ENCODE results near the gene RDH5. TPM values are rescaled to one million over a fixed set of nuclear protein-coding genes. Genes with fewer than 3 reads are reported as not detected.

Gene RDH5
- total RNA-seq, 1 experiment from 2014 or later, result 5.7 TPM

DNA sequence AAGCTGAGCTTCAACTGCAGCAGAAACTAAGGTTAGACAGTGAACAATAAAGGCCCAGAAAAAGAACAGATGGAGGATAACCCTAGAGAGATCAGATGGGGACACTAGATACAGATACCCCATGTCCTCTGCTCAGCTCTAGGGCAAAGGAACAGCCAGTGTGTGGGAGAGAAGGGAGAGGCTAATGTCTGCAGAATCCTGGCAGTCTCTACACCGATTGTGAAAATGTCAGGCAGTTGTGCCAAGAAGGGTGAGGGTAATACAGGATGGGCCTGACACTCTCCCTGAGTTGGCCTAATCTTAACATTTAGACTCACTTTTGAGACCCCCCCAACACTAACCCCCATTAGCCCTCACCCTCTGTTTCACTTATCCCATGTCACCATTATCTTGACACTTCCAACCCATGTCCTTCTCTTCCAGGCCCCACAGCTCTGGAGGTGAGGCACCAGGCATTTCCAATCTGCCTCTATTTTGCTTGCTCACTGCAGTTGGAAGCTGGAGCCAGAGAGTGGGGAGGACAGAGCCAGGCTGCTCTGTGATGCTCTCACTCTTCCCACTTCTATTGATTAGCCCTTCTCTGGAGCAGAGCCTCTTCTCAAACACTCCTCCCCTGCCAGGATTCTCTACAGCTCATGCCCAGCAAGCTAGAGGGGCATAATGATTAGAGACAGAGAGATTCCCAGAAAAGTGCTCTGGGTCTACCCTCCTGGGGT, 7.3 kb upstream of the RDH5 start:
- no peak for DNase-seq (ENCODE audit: low spot score)

DNA sequence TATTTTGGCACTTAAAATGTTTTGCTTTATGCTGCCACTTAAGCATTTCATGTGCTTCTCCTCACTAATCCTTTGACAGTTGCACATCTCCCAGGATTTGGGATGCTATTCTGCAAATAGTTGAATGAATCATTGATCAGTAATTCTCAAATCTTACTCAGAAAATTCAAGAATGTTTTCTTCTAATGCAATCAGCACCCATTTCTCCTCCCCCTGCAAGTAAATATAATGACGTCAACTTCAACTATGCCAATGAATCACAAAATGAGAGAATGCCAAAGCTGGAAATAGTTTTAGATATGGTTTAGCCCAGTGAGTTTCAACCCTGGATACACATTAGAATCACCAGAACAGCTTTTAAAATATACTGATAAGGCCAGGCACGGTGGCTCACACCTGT, 6.5 kb upstream of the RDH5 start:
- DNase-seq (ENCODE audit: low spot score), result no peak

- DNase-seq (ENCODE audit: low spot score), result no peak
Measured at GRCh38 chr12:55715169-55715764, 4.9 kb upstream of the RDH5 start.

DNA sequence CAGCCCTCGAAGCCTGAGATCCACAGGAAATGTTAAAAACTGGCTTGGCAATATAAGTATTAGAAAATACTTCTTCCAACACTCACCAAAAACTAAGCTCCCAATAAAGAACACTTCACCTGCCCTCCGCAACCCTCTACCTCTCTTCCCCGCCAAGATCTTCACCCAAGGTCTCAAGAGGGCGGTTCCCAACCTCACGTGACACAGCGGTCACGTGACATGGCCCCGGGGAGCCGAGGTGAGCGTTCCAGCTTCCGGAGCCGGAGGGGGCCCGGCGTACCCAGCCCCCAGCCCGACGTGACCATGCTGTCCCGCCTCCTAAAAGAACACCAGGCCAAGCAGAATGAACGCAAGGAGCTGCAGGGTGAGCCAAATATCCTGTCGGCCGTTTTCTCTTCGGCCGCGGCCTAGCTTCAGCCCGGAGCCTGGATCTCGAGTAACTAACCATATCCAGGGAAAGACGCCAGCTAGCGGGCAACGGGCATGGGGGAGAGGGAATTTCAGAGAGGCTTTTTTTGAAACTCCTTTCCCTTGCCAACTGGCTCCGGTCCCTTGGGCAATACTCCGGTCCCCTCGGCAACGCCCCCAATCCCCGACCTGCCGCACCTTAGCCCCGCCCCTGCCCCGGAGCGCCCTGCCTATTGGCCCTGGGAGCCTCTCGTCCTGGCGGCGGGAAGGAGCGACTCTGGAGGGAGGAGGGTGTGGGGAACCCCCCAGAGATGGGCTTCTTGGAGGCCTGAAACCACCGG, 4.2 kb upstream of the RDH5 start, which contains the start of gene BLOC1S1:
BLOC1S1 (plus strand) TSS at position 214 of the 749 bp plus-strand sequence; CDS start at position 220, 6 bp downstream.
- DNase-seq (ENCODE audit: low spot score), result peak; percentile 94

DNA sequence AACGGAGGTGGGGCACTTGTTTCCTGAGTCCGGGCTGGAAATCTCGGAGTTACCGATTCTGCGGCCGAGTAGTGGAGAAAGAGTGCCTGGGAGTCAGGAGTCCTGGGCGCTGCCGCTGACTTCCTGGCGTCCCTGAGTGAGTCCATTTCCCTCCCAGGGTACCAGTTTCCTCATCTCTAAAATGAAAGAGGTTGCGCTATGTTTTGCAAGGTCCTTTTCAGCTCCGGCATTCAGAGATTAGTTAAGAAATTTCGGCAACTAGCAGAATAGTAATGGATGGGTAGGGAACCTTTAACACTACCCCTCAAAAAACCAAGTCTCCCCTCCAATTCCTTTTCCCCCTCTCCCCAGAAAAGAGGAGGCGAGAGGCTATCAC, 3.6 kb upstream of the RDH5 start:
- no peak for DNase-seq (ENCODE audit: low spot score)

DNA sequence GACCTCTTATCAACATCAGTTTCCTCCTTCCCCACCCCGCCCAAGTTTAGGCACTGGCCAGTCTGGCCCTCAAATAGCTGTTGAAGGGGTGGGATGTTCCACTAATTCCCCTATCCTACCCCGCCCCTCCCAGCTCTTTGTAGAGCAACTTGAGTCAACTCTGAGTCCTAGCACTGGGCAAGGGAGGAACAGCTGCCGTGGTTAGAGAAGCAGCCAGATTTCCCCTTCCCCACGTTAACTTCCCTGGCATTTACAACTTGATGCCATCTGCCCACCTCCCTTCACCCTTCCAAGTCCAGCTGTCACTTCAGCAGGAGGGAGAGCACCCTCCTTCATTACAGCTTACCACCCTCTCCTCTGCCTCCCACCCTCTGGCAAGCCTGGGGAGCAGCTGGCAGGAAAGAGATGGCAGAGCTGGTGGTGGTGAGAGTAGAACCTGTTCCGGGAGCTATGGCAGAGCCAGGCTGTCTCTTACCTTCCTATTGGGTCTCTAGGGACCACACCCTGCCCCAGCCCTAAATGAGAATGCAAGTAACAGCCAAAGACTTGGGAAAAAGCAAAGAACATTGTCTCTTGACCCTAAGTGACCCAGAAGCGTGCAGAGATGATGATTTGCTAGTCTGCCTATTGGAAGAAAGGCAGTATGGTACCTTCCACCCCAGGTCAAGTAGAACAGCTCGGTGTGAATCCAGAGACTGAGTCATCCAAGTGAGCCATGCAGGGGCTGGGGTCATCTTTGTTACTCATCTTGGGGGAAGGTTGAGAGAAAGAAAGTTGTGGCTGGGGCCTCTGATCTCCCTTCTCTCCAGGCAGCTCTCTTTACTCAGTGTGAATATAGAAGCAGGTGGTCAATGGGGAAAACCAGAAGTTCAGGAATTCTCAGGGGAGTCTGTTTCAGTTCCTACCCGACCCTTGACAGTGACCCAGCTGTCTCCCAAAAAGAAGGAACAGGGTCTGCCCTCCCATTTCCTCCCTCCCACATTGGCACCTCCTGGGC, 2.9 kb upstream of the RDH5 start:
- no peak for DNase-seq (ENCODE audit: low spot score)

DNA sequence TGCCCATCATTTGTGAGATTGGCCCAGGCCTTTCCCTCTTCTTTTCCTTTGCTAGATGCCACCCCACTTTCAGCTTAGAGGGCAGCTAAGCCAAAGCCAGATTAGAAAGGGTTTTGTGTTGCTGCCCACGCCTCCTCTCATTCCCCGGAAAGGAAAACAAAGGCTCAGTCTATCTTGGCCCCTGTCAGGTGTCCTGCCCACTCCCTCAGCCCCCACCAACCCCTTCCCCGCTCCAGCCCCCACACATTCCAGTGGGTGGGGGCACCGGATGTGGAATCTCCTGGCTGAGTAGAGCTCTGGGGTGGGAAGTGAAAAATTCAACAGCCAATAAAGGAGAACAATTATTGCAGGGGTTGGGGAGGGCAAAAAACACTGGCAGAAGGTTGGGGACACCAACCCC, 2.2 kb upstream of the RDH5 start:
- DNase-seq (ENCODE audit: low spot score), result no peak

DNA sequence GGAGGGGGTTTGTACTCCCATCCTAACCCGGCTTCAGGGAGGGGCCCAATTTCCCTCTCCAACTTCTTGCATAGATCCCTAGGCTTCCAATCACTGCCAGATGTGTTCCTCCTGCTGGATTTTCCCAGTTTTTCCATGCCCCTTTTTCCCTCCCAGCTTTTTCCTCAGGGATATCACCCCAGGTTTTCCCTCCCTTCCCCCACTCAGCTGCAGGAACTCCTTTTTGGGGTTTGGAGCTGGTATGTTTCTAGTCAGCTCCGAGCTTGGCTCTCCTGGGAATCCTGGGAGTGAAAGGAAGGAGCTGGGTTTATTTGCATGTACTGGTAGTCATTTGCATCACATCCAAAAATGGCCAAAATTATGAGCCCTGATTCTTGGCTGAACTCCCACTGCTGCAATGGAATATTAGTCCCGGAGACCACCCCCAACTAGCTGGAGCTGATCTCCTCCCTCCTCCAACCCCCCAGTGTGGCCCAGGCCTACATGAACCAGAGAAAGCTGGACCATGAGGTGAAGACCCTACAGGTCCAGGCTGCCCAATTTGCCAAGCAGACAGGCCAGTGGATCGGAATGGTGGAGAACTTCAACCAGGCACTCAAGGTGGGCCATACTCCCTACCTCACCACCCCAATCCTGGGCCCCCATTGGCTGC, 1.4 kb upstream of the RDH5 start:
- DNase-seq (ENCODE audit: low spot score), result no peak

- DNase-seq (ENCODE audit: low spot score), result no peak
Measured at GRCh38 chr12:55719371-55719770, 822 bp upstream of the RDH5 start.

- DNase-seq (ENCODE audit: low spot score), result peak; percentile 92
Measured at GRCh38 chr12:55720894-55721444, 776 bp downstream of the RDH5 start.

- DNase-seq (ENCODE audit: low spot score), result no peak
Measured at GRCh38 chr12:55721601-55722213, 1.5 kb downstream of the RDH5 start.

DNA sequence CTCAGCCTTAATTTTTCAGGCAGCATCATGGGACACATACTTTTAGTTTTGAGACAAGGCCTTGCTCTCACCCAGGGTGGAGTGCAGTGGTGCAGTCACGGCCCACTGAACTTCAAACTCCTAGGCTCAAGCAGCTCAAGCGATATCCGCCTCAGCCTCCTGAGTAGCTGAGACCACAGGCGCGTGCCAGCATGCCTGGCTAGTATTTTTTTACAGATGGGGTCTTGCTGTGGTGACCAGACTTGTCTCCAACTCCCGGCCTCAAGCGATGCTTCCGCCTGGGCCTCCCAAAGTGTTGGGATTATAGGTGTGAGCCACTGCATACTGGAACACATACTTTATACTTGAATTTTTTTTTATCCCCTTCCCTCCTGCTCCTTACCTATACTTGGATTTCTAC, 2.8 kb downstream of the RDH5 start:
- no peak for DNase-seq (ENCODE audit: low spot score)

DNA sequence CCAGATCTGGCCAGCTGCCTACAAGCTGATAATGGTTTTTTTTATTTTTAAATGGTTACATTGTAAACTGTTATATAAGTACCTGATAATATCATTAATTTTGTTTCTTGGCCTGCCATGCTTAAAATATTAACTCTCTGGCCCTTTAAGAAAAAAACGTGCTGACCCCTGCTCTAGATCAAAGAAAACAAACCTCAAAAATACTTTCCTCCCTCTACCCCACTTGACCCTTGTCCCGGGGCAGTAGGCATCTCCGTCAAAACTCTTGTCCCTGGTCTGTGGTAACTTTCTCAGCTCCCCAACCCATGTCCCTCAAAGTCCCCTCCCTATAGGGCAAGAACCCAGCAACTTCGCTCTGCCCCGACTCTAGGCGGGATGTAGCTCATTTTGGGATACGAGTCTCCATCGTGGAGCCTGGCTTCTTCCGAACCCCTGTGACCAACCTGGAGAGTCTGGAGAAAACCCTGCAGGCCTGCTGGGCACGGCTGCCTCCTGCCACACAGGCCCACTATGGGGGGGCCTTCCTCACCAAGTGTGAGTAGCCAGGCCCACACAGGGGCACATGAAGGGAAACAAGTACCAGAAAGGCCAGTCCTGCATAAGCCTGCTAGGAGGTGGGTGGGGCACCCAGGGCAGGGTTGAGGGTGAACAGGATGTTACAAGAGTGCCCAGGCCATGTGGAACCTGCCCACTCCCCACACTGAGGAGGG, 3.5 kb downstream of the RDH5 start:
- DNase-seq (ENCODE audit: low spot score), result no peak

DNA sequence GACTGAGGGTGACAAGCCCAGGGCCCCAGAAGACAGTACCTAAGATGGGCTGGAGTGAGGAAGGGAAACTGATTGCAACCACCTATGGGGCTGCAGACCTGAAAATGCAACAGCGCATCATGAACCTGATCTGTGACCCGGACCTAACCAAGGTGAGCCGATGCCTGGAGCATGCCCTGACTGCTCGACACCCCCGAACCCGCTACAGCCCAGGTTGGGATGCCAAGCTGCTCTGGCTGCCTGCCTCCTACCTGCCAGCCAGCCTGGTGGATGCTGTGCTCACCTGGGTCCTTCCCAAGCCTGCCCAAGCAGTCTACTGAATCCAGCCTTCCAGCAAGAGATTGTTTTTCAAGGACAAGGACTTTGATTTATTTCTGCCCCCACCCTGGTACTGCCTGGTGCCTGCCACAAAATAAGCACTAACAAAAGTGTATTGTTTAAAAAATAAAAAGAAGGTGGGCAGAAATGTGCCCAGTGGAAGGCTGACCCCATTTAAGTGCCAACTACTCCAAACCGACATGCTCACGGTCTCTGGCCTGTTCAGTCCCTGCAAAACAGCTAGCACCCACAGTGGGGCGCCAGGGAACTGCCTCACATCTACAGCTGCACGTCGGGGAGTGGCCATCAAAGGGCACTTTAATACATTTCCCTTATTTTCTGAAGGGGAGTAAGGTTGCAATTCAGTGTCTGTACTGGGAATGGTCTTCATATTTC, 4.2 kb downstream of the RDH5 start:
- peak; percentile 68 for DNase-seq (ENCODE audit: low spot score)

- no peak for DNase-seq (ENCODE audit: low spot score)
Measured at GRCh38 chr12:55724940-55725309, 4.7 kb downstream of the RDH5 start.

DNA sequence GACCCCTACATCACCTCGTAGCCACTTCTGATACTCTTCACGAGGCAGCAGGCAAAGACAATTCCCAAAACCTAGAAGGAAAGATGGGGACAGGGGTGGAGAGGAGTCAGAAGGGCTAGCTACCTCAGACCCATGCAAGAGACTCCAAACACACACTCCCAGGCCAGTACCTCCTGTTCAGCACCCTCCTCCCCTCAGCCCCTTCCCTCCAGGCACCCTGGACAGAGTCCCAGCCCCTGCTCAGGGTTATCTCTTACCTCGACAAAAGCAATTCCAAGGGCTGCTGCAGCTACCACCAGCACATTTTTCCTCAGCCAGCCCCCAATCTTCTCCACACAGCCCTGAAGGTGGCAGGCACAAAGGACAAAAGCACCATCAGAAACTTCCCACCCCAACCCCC, 5.4 kb downstream of the RDH5 start:
- DNase-seq (ENCODE audit: low spot score), result no peak

GRCh38 chr12:55726971-55727370, 6.8 kb downstream of the RDH5 start:
- DNase-seq (ENCODE audit: low spot score), result no peak

- peak; percentile 59 for DNase-seq (ENCODE audit: low spot score)
Measured at GRCh38 chr12:55727643-55728185, 7.5 kb downstream of the RDH5 start.

All from HT-29 (cell line).